Effector memory CD8-positive, alpha-beta T cell (primary cell): Measurements from ENCODE around the gene RBMS1.

ENCODE experiments used
- ATAC-seq: fragments of 150-1000 bp; cut with Tn5 transposase; replicated peaks from 2 replicates; pipeline ENCODE4 v1.10.0; 2021; ENCODE audit warnings: mild to moderate bottlenecking, moderate library complexity
- DNase-seq, 3 experiments: peaks; one replicate each; pipeline ENCODE4 v3.0.0; 2021
- H3K27ac Mint-ChIP-seq, 2 donors: one replicate each; pipeline ENCODE4 v1.8.0; 2022; ENCODE audit warnings: mild to moderate bottlenecking in 2 of 2, mixed read lengths in 2 of 2, moderate library complexity in 2 of 2
- H3K27me3 Mint-ChIP-seq, 2 donors: one replicate each; pipeline ENCODE4 v1.8.0; 2022; ENCODE audit warnings: mixed read lengths in 2 of 2
- H3K36me3 Mint-ChIP-seq: one replicate; pipeline ENCODE4 v1.8.0; 2022; ENCODE audit warnings: mild to moderate bottlenecking, moderate library complexity, mixed read lengths; ENCODE audit not compliant: insufficient read depth
- H3K4me1 Mint-ChIP-seq, 2 donors: one replicate each; pipeline ENCODE4 v1.8.0; 2022; ENCODE audit warnings: low read depth in 2 of 2, mixed read lengths in 2 of 2
- H3K4me3 Mint-ChIP-seq, 2 donors: one replicate each; pipeline ENCODE4 v1.8.0; 2022; ENCODE audit warnings: mild to moderate bottlenecking in 2 of 2, mixed read lengths in 2 of 2, moderate library complexity in 2 of 2
- H3K9me3 Mint-ChIP-seq, 2 donors: one replicate each; pipeline ENCODE4 v1.8.0; 2022; ENCODE audit warnings: mixed read lengths in 2 of 2

Gene RBMS1

DNA sequence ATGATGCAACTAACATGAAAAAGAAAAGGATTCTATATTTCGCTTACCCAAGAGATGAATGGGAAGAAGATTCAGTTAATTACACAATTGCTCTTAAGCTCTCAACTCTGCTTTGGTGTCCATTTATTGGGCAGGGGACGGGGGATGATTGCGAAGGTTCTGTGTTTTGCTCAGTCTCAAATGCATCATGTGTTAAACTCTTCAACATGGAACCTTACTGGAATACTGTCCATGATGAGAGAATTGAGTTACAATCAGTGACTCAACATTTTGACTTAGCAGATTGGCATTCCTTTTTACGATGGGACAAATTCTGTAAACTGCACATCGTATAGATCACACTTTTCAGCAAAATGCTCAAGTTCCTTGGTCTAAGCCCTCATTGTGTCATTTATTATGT is 135.6 kb downstream of the RBMS1 start:
- no peaks in the 10 kb centered on the region for H3K27me3 Mint-ChIP-seq
- no peak for DNase-seq
- H3K4me1 Mint-ChIP-seq: peaks cover 43 to 81% of the 10 kb centered on the region in 2 donors
- H3K36me3 Mint-ChIP-seq: peaks cover 7% of the 10 kb centered on the region
- peak overlapping the region; percentile 6 to 71 for H3K27ac Mint-ChIP-seq
- no peak for ATAC-seq
- H3K9me3 Mint-ChIP-seq: no peaks in the 10 kb centered on the region
- H3K4me3 Mint-ChIP-seq: no peak overlapping the region

DNA sequence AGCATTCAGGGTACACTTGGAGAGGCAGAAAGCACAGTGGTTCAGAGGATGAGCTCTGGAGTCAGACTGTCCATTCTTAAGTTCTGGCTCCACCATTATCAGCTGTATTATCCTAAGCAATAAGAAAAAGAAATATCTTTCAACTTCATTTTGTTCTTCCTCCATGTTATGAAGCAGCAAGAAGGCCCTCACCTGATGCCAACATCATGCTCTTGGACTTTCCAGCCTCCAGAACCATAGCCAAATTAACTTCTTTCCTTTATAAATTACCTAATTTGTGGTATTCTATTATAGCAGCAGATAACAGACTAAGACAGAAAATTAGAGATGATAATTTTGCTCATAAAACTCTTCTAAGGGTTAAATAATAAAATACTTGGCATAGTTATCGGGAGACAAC is 137.1 kb downstream of the RBMS1 start:
- Mint-ChIP-seq H3K27ac (peak overlapping the region in 1 of 2 donors; percentile 71), H3K4me3 (no peak overlapping the region), H3K9me3 (no peaks in the 10 kb centered on the region), H3K36me3 (peaks cover 7% of the 10 kb centered on the region), H3K4me1 (peaks cover 42 to 79% of the 10 kb centered on the region in 2 donors), H3K27me3 (no peaks in the 10 kb centered on the region)
- DNase-seq: no peak
- ATAC-seq: no peak

DNA sequence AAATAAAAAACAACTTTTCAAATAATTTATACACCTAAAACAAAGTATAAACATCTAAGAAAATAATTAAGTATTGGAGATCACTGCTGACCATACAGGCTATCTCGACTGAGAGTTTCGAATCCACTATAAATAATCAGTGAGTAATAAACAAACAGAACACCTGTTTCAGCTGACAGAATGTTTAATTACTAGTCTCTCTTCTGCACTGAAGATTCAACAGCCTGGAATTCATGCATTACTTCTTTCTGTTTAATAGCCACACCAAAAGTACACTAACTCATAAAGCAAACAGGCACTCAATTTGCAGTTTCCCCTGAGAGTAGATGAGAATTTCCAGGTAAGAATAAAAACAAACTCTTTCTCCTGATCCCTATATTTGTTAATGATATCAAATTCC is 138.5 kb downstream of the RBMS1 start:
- ATAC-seq (no peak), DNase-seq (no peak)
- Mint-ChIP-seq H3K4me3 (no peak overlapping the region), H3K36me3 (peaks cover 6% of the 10 kb centered on the region), H3K27ac (peak overlapping the region; percentile 71 to 89), H3K9me3 (no peaks in the 10 kb centered on the region), H3K4me1 (peaks cover 39 to 71% of the 10 kb centered on the region in 2 donors), H3K27me3 (no peaks in the 10 kb centered on the region)

DNA sequence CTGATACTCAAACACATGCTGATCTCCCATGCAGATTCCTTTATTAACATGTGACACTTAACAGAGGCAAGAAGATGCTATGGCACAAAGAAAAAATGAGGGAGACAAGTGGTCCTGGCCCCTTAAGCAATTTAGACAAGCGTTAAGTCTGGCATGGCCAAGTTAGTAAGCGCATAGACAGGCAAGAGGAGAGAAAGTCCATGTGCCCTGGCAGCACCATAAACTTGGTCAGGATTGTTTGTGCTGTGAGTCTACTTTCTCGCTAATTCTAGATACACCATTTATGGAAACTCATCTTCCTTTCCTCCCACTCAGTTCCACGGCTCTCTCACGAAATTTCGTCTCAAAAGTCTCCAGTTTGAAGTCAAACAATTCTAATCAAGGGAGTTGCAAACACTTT is 138.9 kb downstream of the RBMS1 start:
- no peak for DNase-seq
- no peaks in the 10 kb centered on the region for H3K9me3 Mint-ChIP-seq
- H3K4me1 Mint-ChIP-seq: peaks cover 43 to 73% of the 10 kb centered on the region in 2 donors
- no peaks in the 10 kb centered on the region for H3K27me3 Mint-ChIP-seq
- ATAC-seq: no peak
- peak overlapping the region; percentile 71 to 89 for H3K27ac Mint-ChIP-seq
- H3K36me3 Mint-ChIP-seq: peaks cover 10% of the 10 kb centered on the region
- H3K4me3 Mint-ChIP-seq: no peak overlapping the region

DNA sequence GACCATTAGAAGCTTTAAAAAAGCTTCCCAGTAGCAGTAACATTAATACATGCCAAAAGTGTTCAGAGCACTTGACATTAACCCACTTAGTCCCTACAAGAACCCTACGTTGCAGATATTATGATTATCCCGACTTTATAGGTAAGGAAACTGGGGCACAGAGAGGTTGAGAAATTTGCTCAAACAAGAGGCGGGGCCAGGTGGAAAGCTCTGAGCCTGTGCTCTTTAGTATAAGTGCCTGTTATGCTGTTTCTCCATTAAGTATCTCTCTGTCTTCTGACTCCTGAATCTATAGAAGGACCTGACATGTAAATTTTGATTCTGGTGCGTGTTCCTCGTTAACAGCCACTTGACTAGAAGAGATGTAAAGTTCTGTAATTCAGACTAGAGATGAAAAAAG is 139.8 kb downstream of the RBMS1 start:
- no peaks in the 10 kb centered on the region for H3K9me3 Mint-ChIP-seq
- H3K4me3 Mint-ChIP-seq: no peak overlapping the region
- H3K27ac Mint-ChIP-seq: peak overlapping the region; percentile 71 to 89
- ATAC-seq (no peak), DNase-seq (no peak)
- H3K36me3 Mint-ChIP-seq: peaks cover 12% of the 10 kb centered on the region
- H3K27me3 Mint-ChIP-seq: no peaks in the 10 kb centered on the region
- peaks cover 48 to 72% of the 10 kb centered on the region in 2 donors for H3K4me1 Mint-ChIP-seq

DNA sequence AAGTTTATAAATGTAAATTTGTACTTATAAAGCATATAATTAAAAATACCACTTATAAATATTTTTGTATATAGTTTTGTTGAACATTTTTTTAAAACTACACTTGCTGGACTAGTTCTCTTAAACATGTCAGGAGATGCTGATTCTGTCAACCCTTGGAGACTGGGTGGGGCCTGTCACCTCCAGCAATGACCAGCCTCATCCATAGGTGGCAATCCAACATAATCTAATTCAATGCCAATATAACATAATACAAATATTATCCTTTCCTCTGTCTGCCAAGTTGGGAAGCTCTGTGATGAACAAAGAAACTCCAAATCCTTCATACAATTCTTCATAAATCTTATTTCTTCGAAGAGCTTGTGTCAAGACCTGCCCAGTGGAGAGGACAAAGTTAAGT is 140.4 kb downstream of the RBMS1 start:
- Mint-ChIP-seq H3K4me3 (no peak overlapping the region), H3K4me1 (peaks cover 53 to 76% of the 10 kb centered on the region in 2 donors), H3K9me3 (no peaks in the 10 kb centered on the region), H3K27me3 (no peaks in the 10 kb centered on the region), H3K36me3 (peaks cover 15% of the 10 kb centered on the region), H3K27ac (peak overlapping the region; percentile 68 to 89)
- peak; percentile 86 for ATAC-seq
- DNase-seq: peak in 2 of 3 experiments; percentile 8 to 10

DNA sequence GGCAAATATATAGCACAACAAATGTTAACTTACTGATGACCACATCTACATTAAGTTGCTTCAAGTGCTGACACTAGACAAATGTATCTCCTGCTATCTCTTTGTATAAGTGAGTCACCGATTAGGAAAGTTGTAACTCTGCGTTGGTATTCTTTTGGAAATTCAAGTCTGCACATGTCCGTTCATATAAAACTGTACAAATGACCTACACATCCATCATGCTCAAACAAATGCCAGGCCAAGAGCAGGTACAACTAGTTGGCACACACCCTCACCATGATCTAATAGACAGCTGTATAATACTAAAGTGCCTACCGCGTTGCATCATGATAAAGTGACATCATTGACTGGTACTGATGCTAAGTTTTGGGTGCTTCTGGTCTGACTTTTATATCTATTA is 141.1 kb downstream of the RBMS1 start:
- ATAC-seq: no peak
- no peaks in the 10 kb centered on the region for H3K9me3 Mint-ChIP-seq
- no peak overlapping the region for H3K27ac Mint-ChIP-seq
- H3K4me1 Mint-ChIP-seq: peaks cover 53 to 76% of the 10 kb centered on the region in 2 donors
- H3K4me3 Mint-ChIP-seq: no peak overlapping the region
- H3K27me3 Mint-ChIP-seq: no peaks in the 10 kb centered on the region
- no peak for DNase-seq
- H3K36me3 Mint-ChIP-seq: peaks cover 15% of the 10 kb centered on the region

DNA sequence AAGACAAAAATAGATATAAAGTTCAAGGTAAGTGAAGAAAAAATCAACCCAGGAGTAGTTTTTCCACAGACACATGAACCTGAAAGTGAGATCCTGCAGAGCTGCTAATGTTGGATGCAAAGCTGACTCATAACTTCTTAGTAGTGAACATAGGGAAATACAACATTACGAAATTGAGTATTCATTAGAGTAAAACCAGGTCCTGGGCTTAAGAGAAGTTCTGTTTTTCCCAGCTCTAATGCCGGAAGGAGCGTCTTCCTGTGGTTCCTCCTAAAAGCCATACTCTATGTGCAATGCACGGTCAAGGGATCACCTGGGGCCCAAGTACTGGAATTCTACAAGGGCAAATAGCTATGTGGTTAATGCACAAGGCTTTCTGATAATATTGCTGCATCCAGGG is 141.7 kb downstream of the RBMS1 start:
- Mint-ChIP-seq H3K27me3 (no peaks in the 10 kb centered on the region), H3K9me3 (no peaks in the 10 kb centered on the region), H3K4me3 (no peak overlapping the region), H3K36me3 (peaks cover 13% of the 10 kb centered on the region), H3K4me1 (peaks cover 54 to 77% of the 10 kb centered on the region in 2 donors), H3K27ac (no peak overlapping the region)
- DNase-seq (no peak), ATAC-seq (no peak)

DNA sequence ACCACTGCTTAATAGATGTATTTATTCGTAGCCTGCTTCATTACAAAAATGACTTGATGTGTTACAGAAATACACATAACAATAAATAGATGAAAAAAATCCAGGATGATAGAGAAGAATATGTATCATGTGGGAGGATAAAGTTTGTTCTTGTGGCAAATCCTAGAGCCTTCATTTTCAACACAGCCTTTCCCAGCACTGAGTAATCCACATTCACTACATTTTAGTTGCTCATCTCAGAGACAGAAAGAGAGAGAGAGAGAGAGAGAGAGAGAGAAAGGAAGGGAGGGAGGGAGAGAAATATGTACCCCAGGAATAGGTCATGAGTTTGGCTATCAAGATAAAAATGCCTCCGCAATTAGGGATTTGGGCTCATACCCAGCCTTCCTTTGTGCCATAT is 144.3 kb downstream of the RBMS1 start:
- Mint-ChIP-seq H3K9me3 (no peaks in the 10 kb centered on the region), H3K4me3 (no peak overlapping the region), H3K27ac (peak overlapping the region; percentile 11 to 90), H3K36me3 (peaks cover 14% of the 10 kb centered on the region), H3K27me3 (no peaks in the 10 kb centered on the region), H3K4me1 (peaks cover 58 to 70% of the 10 kb centered on the region in 2 donors)
- DNase-seq (no peak), ATAC-seq (no peak)

DNA sequence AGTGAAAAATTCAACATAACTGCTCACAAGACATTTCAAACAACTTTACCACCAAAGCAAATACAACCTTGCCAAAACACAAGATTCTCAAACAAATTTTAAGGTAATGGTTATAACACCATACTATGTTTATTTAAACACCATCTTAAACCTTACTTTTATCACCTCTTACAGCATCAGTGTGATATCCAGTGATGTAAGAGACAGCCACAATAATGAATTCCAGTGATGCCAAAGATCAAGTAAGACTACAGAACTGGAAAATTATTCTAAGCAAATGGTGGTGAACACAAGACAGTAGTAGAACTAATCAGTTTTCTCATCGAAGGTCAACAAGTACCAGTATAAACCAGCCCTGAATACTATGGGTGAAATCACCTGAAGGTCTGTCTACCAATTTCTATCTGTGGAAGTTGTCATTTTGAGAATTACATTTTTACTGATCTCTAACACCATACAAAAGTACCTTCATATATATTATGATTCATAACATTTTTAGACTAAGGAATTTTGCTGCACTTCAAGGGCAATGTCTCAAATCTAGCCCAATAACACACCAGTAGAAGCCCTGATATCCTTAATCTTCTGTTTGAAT is 146.2 kb downstream of the RBMS1 start:
- H3K9me3 Mint-ChIP-seq: no peaks in the 10 kb centered on the region
- DNase-seq (no peak), ATAC-seq (peak; percentile 42)
- H3K4me1 Mint-ChIP-seq: peaks cover 59 to 70% of the 10 kb centered on the region in 2 donors
- peaks cover 17% of the 10 kb centered on the region for H3K36me3 Mint-ChIP-seq
- no peak overlapping the region for H3K4me3 Mint-ChIP-seq
- H3K27ac Mint-ChIP-seq: peak overlapping the region; percentile 65 to 90
- no peaks in the 10 kb centered on the region for H3K27me3 Mint-ChIP-seq

DNA sequence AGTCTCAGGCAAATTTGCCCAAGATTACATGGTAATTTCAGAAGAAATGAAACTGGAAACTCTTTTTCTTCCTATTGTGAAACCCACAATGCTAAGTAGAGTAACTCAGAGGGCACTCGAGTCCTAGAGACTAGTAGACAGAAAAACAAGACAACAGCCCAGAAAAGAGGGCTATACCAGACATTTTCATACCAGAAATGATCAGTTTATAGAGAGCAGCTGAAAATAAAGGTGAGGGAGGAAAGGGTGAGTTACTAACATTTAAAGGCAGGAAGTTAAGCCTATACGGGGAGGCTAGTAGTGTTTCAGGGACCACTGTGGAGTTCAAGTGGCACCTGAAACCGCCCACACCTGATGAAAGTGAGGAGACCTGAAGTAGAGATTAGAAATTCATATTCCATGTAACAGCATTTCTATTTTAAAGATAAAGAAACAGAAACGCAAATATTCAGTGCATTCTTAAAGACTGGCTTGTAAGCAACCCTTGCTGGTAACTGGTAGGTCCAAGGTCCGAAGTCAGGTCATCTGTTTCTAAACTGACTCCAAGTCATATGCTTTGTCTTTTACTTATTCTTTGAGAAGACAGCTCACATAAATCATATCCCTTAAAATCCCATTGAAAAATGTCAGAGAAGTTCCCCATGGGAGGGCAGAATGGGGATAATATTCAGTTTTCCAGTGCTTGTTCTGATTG is 148.4 kb downstream of the RBMS1 start:
- DNase-seq (no peak), ATAC-seq (peak; percentile 29)
- Mint-ChIP-seq H3K27me3 (no peaks in the 10 kb centered on the region), H3K4me3 (peak overlapping the region; percentile 17 to 29), H3K4me1 (peaks cover 56 to 74% of the 10 kb centered on the region in 2 donors), H3K27ac (peak overlapping the region; percentile 55 to 73), H3K9me3 (no peaks in the 10 kb centered on the region), H3K36me3 (peaks cover 19% of the 10 kb centered on the region)

DNA sequence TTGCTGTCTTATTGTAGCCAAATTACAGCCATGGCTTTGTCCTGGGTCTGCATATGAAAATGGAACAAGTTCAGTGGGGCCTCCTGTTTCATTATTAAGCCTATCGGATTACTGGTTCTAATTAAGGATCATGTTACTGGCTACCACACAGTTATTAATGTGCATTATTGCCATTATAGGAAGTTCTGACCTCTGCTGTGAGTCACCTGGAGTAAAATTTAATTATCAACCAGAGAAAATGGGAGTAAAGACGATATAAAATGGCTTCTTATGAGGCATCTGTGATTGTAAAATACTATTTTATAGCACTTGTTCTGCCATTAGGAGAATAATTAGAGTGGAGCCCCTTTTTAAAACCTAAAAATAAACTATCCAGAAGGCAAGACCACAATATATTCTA is 150.2 kb downstream of the RBMS1 start:
- peak overlapping the region in 1 of 2 donors; percentile 13 for H3K27ac Mint-ChIP-seq
- H3K27me3 Mint-ChIP-seq: no peaks in the 10 kb centered on the region
- no peak for ATAC-seq
- no peaks in the 10 kb centered on the region for H3K9me3 Mint-ChIP-seq
- no peak for DNase-seq
- peaks cover 9% of the 10 kb centered on the region for H3K36me3 Mint-ChIP-seq
- no peak overlapping the region for H3K4me3 Mint-ChIP-seq
- peaks cover 52 to 74% of the 10 kb centered on the region in 2 donors for H3K4me1 Mint-ChIP-seq

DNA sequence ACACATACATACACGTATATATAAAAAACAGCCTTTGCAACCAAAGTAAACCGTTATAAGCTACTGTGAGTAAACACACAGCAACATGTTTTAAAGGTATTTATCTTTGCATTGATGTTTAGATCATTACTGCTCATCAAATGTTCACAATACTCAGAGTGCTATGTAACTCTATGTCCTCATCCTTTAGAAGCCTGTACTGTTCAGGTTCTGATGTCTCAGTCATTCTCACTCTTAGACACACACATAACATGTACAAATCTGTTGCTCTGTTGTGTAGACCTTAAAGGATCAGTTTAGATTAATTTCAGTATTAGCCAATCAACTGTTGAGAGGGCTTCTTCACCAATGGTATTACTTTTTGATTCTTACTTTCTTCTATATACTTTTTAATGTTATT is 153.9 kb downstream of the RBMS1 start:
- Mint-ChIP-seq H3K27me3 (no peaks in the 10 kb centered on the region), H3K27ac (peak overlapping the region in 1 of 2 donors; percentile 82), H3K36me3 (peaks cover 5% of the 10 kb centered on the region), H3K4me1 (peaks cover 40 to 68% of the 10 kb centered on the region in 2 donors), H3K4me3 (no peak overlapping the region), H3K9me3 (no peaks in the 10 kb centered on the region)
- DNase-seq (no peak), ATAC-seq (no peak)
